Immature natural killer cell (primary cell): Measurements from ENCODE around the gene UTP4. TPM values are rescaled to one million over a fixed set of nuclear protein-coding genes. Genes with fewer than 3 reads are reported as not detected.

Source experiments
- DNase-seq, 3 donors: peaks; one replicate each; pipeline ENCODE4 v3.0.0; 2022; ENCODE audit warnings: mixed read lengths in 1 of 3
- H3K27ac Mint-ChIP-seq, 6 donors: one replicate each; pipeline ENCODE4 v1.8.0; 2020; ENCODE audit warnings: mixed read lengths in 6 of 6, mild to moderate bottlenecking in 5 of 6, inconsistent platforms in 4 of 6, moderate library complexity in 3 of 6
- H3K27me3 Mint-ChIP-seq, 3 donors: one replicate each; pipeline ENCODE4 v1.8.0; 2020 to 2021; ENCODE audit warnings: low read depth in 3 of 3, mild to moderate bottlenecking in 3 of 3, mixed read lengths in 3 of 3, moderate library complexity in 3 of 3, inconsistent platforms in 1 of 3
- H3K36me3 Mint-ChIP-seq, 3 donors: one replicate each; pipeline ENCODE4 v1.8.0; 2020; ENCODE audit warnings: mixed read lengths in 3 of 3, inconsistent platforms in 2 of 3, mild to moderate bottlenecking in 2 of 3
- H3K4me1 Mint-ChIP-seq, 2 donors: one replicate each; pipeline ENCODE4 v1.8.0; 2020; ENCODE audit warnings: inconsistent platforms in 2 of 2, mild to moderate bottlenecking in 2 of 2, mixed read lengths in 2 of 2, moderate library complexity in 1 of 2
- H3K4me3 Mint-ChIP-seq, 5 donors: one replicate each; pipeline ENCODE4 v1.8.0; 2020; ENCODE audit warnings: mild to moderate bottlenecking in 5 of 5, mixed read lengths in 5 of 5, inconsistent platforms in 3 of 5, moderate library complexity in 3 of 5
- H3K9me3 Mint-ChIP-seq, 6 donors: one replicate each; pipeline ENCODE4 v1.8.0; 2020; ENCODE audit warnings: mild to moderate bottlenecking in 6 of 6, mixed read lengths in 6 of 6, inconsistent platforms in 4 of 6, moderate library complexity in 3 of 6
- polyA plus RNA-seq, 3 donors: library from polyadenylated mRNA; unstranded; fragments of 300-500 nt; fragmentation: Illumina TruSeq; gene quantifications; one replicate each; pipeline ENCODE4 v1.2.3, GENCODE V29; 2021

UTP4 gene
- polyA plus RNA-seq, result 10 to 100 TPM; 38.8 to 69.1 (median 50.4) TPM

GRCh38 chr16:69132424-69133252 lies at the start of gene UTP4, which contains the start of gene CHTF8:
UTP4 (plus strand) TSS chr16:69132649; CDS start chr16:69133460, 811 bp downstream.
CHTF8 (minus strand) TSS chr16:69132588; CDS start chr16:69121458, 11,130 bp downstream.
- H3K27me3 Mint-ChIP-seq, result peaks cover 2 to 16% (median 7%) of the 10 kb centered on the region in 3 donors
- H3K9me3 Mint-ChIP-seq, result no peaks in the 10 kb centered on the region
- H3K27ac Mint-ChIP-seq, result peak within 1 kb of the TSS; percentile 84 to 96 (median 94)
- H3K4me1 Mint-ChIP-seq, result peaks cover 43 to 60% of the 10 kb centered on the region in 2 donors
- peak; percentile 82 to 85 (median 85) for DNase-seq
- H3K4me3 Mint-ChIP-seq, result peak within 1 kb of the TSS; percentile 82 to 94 (median 92)
- peaks cover 4 to 8% (median 5%) of the 10 kb centered on the region in 3 donors for H3K36me3 Mint-ChIP-seq

GRCh38 chr16:69083306-69083941 lies 49.0 kb upstream of the UTP4 start:
- Mint-ChIP-seq H3K9me3 (no peaks in the 10 kb centered on the region), H3K27me3 (peaks cover 0 to under 1% (median 0%) of the 10 kb centered on the region in 3 donors), H3K4me1 (no peaks in the 10 kb centered on the region), H3K36me3 (peaks cover 10 to 17% (median 11%) of the 10 kb centered on the region in 3 donors), H3K27ac (no peak overlapping the region), H3K4me3 (no peak overlapping the region)
- DNase-seq, result no peak

- Mint-ChIP-seq H3K9me3 (no peaks in the 10 kb centered on the region), H3K4me1 (no peaks in the 10 kb centered on the region), H3K36me3 (peaks cover 10 to 20% (median 11%) of the 10 kb centered on the region in 3 donors), H3K27me3 (peaks cover 0 to 2% (median 0%) of the 10 kb centered on the region in 3 donors), H3K4me3 (no peak overlapping the region), H3K27ac (no peak overlapping the region)
- DNase-seq, result no peak
These were observed 48.2 kb upstream of the UTP4 start for GRCh38 chr16:69084289-69084688.

GRCh38 chr16:69085032-69085695 lies 47.3 kb upstream of the UTP4 start:
- DNase-seq, result no peak
- Mint-ChIP-seq H3K4me3 (no peak overlapping the region), H3K9me3 (no peaks in the 10 kb centered on the region), H3K27ac (no peak overlapping the region), H3K36me3 (peaks cover 10 to 20% (median 11%) of the 10 kb centered on the region in 3 donors), H3K27me3 (peaks cover 0 to 2% (median 0%) of the 10 kb centered on the region in 3 donors), H3K4me1 (no peaks in the 10 kb centered on the region)

DNA sequence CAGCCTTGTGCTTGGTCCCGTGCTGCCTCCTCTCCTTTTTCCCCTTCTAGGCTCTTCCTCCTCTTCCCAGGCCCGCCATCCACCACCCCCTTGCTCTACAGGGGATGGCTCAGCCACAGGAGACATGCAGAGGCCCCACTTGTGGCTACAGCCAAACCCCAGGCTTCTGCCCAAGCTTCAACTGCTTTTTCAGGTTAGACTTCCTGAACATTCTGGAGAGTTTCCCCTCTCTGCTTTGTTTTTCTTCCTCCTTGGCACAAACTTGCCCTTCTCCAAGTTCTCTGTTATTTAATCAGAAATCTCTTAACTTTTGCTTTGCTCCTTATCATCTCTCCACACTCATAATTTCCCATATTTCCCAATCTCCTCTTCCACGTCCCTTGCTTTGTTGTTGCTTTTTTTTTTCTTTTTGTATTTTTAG lies 45.3 kb upstream of the UTP4 start:
- Mint-ChIP-seq H3K36me3 (peaks cover 10 to 20% (median 11%) of the 10 kb centered on the region in 3 donors), H3K9me3 (no peaks in the 10 kb centered on the region), H3K4me3 (no peak overlapping the region), H3K27ac (no peak overlapping the region), H3K4me1 (no peaks in the 10 kb centered on the region), H3K27me3 (peaks cover 0 to 2% (median 0%) of the 10 kb centered on the region in 3 donors)
- no peak for DNase-seq

GRCh38 chr16:69088684-69089083 lies 43.8 kb upstream of the UTP4 start:
- DNase-seq, result no peak
- Mint-ChIP-seq H3K4me3 (no peak overlapping the region), H3K27me3 (peaks cover 0 to 2% (median 0%) of the 10 kb centered on the region in 3 donors), H3K27ac (peak overlapping the region in 2 of 6 donors; percentile 6 to 39), H3K36me3 (peaks cover 10 to 17% (median 11%) of the 10 kb centered on the region in 3 donors), H3K9me3 (no peaks in the 10 kb centered on the region), H3K4me1 (no peaks in the 10 kb centered on the region)

DNA sequence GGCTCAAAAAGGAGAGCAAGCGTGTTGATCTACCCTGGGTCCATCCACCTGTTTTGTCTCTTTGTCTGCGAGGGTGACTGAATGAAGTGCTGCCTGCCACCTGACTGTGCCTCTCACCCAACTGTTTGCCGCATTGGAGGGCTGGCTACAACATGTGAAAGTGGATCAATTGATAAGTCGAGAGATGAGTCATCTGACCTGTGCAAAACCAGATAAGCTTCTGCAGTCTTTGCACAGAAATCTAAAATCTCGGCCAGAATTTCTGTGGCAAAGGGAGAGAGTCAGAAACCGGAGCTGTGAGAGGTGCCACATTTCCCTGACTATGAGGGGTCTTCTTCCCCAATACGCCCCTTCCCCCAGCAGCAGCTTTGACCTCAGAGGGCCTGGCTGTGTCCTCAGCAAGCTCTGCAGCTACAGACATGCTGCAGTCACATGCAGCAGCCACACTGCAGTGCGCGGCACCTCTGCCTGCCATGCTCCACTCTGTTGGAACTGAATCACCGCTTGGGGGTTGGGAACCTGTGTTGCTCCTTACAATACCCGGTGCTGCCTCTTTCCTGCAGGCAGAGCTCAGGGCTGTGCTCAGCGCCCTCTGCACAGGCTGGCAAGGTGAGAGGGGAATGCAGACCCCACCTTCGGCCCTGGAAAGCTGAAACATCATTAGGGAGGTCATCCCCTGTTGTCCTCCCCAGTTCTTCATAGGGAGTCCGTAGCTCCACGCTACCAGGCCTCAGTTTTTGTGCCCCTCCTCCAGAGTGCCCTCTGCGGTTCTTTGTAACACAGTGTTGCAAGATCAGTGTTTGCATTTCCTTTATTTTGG lies 43.1 kb upstream of the UTP4 start:
- Mint-ChIP-seq H3K36me3 (peaks cover 10 to 11% (median 11%) of the 10 kb centered on the region in 3 donors), H3K4me3 (no peak overlapping the region), H3K27ac (peak overlapping the region in 2 of 6 donors; percentile 6 to 39), H3K27me3 (peaks cover 0 to 4% (median 0%) of the 10 kb centered on the region in 3 donors), H3K9me3 (no peaks in the 10 kb centered on the region), H3K4me1 (no peaks in the 10 kb centered on the region)
- DNase-seq, result no peak

- H3K27ac Mint-ChIP-seq, result no peak overlapping the region
- no peak overlapping the region for H3K4me3 Mint-ChIP-seq
- H3K9me3 Mint-ChIP-seq, result no peaks in the 10 kb centered on the region
- DNase-seq, result no peak
- H3K27me3 Mint-ChIP-seq, result peaks cover 0 to 6% (median 2%) of the 10 kb centered on the region in 3 donors
- no peaks in the 10 kb centered on the region for H3K4me1 Mint-ChIP-seq
- no peaks in the 10 kb centered on the region for H3K36me3 Mint-ChIP-seq
These were observed 38.5 kb upstream of the UTP4 start for GRCh38 chr16:69093974-69094373.

- peaks cover 0 to 6% (median 2%) of the 10 kb centered on the region in 3 donors for H3K27me3 Mint-ChIP-seq
- no peak overlapping the region for H3K27ac Mint-ChIP-seq
- H3K4me1 Mint-ChIP-seq, result no peaks in the 10 kb centered on the region
- DNase-seq, result no peak
- H3K9me3 Mint-ChIP-seq, result no peaks in the 10 kb centered on the region
- no peak overlapping the region for H3K4me3 Mint-ChIP-seq
- no peaks in the 10 kb centered on the region for H3K36me3 Mint-ChIP-seq
These were observed 37.9 kb upstream of the UTP4 start for GRCh38 chr16:69094501-69094900.

GRCh38 chr16:69095193-69095592 lies 37.3 kb upstream of the UTP4 start:
- no peaks in the 10 kb centered on the region for H3K9me3 Mint-ChIP-seq
- H3K36me3 Mint-ChIP-seq, result no peaks in the 10 kb centered on the region
- H3K27me3 Mint-ChIP-seq, result peaks cover 0 to 6% (median 2%) of the 10 kb centered on the region in 3 donors
- no peak overlapping the region for H3K27ac Mint-ChIP-seq
- no peak overlapping the region for H3K4me3 Mint-ChIP-seq
- H3K4me1 Mint-ChIP-seq, result no peaks in the 10 kb centered on the region
- no peak for DNase-seq

GRCh38 chr16:69100071-69100691 lies 32.3 kb upstream of the UTP4 start:
- Mint-ChIP-seq H3K36me3 (peaks cover 0 to 3% (median under 1%) of the 10 kb centered on the region in 3 donors), H3K27me3 (peaks cover 5 to 10% (median 5%) of the 10 kb centered on the region in 3 donors), H3K4me1 (peaks cover 0 to 3% of the 10 kb centered on the region in 2 donors), H3K27ac (no peak overlapping the region), H3K4me3 (no peak overlapping the region), H3K9me3 (peaks cover 0 to 3% (median 0%) of the 10 kb centered on the region in 6 donors)
- no peak for DNase-seq

DNA sequence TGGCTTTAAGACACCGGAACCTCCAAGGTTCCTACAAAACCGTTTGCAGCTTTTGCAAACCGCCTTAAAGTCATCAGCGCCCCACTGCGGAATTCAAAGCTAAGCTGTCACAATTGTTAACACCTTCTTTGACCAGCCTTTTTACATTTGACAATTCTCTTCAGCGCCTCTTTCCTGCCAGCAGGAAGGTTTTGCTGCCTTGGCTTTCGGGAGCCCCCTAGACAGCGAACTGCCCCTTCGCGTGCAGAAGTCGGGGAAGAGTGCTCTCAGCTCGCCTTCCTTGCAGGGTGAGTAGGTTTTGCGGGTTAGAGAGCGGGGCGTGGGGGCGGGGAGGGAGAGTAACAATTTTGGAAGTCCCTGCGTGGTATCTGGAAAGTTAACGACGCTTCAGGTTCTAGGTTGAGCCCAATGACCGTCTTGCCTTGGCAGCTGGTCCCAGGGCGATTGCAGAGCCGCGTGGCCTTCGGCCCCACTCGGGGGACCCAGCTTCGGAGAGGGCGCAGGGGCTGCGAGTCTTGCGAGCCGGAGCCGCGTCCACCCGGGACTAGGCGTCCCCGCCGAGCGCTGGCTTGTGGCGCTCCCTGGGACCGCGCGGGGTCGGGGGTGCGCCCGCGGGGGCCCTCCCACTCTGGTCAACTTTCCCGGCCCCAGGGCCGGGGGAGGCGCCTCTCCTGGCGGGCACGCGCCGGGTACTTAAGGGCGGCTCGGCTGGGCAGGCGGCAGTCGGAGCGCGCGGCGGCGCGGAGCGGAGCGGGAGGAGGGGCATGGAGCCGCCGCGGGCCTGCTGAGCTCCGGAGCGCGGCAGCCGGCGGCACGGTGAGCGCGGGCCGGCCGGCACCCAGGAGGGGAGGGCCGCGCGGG lies 26.7 kb upstream of the UTP4 start, which contains the start of gene HAS3:
Gene HAS3, plus strand, starts transcription at position 153 of the 861 bp plus-strand sequence. CDS start 3,743 bp downstream, outside the sequence.
- Mint-ChIP-seq H3K9me3 (peaks cover 0 to 3% (median 0%) of the 10 kb centered on the region in 6 donors), H3K27ac (peak within 1 kb of the TSS in 1 of 6 donors; percentile 30), H3K27me3 (peaks cover 9 to 19% (median 18%) of the 10 kb centered on the region in 3 donors), H3K4me1 (peaks cover 12 to 18% of the 10 kb centered on the region in 2 donors), H3K36me3 (peaks cover 4 to 15% (median 13%) of the 10 kb centered on the region in 3 donors), H3K4me3 (peak within 1 kb of the TSS; percentile 81 to 94 (median 88))
- DNase-seq, result peak in 1 of 3 donors; percentile 14
